Right lobe of liver (tissue), 4 donors: ENCODE results near the gene DHX40.

Experiments used
- POLR2A ChIP-seq: fragments of 450-650 bp; IDR thresholded peaks from one replicate; pipeline ENCODE4 v1.6.1; 2017; ENCODE audit warnings: antibody characterized with exemption, mild to moderate bottlenecking
- TF ChIP-seq, protein P1 (sequence below), 4 donors: fragments of 200-600 bp in 3 of 4; fragments of 450-650 bp in 1 of 4; IDR thresholded peaks; one replicate each; pipeline versions ENCODE4 v1.5.1 to v1.8.0; 2016 to 2022; ENCODE audit warnings: antibody characterized with exemption in 4 of 4, mild to moderate bottlenecking in 2 of 4
- donor health status: DM: no; HTN: no; CAD: no.
- donor health status: DM: no; HTN: no; CAD: no.
- donor health status: DM: no; HTN: yes; CAD: no.

DNA sequence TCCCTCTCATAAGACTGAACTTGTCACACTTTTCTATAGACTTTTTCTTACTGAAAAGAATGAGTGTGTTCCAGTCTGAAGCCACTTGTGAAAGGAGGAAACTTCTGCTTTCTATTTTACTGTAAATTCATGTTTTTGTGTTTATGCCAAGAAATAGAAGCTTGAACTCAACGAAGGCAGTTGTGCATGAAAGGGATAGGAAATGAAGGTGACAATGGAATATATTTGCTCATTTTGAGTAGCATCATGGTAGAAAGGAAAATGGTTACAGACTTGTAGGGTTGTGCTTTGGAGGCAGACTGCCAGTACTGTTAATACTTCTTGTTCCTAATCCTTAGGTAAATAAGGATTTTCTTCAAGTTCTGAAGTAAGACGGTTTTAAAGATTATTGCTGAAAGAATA, 62.4 kb downstream of the DHX40 start:
- TF ChIP-seq, protein P1, sequence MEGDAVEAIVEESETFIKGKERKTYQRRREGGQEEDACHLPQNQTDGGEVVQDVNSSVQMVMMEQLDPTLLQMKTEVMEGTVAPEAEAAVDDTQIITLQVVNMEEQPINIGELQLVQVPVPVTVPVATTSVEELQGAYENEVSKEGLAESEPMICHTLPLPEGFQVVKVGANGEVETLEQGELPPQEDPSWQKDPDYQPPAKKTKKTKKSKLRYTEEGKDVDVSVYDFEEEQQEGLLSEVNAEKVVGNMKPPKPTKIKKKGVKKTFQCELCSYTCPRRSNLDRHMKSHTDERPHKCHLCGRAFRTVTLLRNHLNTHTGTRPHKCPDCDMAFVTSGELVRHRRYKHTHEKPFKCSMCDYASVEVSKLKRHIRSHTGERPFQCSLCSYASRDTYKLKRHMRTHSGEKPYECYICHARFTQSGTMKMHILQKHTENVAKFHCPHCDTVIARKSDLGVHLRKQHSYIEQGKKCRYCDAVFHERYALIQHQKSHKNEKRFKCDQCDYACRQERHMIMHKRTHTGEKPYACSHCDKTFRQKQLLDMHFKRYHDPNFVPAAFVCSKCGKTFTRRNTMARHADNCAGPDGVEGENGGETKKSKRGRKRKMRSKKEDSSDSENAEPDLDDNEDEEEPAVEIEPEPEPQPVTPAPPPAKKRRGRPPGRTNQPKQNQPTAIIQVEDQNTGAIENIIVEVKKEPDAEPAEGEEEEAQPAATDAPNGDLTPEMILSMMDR (IDR thresholded peaks at IDR 0.05): no peak
- TF ChIP-seq POLR2A: no peak
